ENCODE data around the gene ARAP2. TPM values are rescaled to one million over a fixed set of nuclear protein-coding genes. Genes with fewer than 3 reads are reported as not detected.

The ARAP2 gene
- total and polyA plus RNA-seq, 2 experiments from 2014 or later = 5.9 to 22.7 TPM

DNA sequence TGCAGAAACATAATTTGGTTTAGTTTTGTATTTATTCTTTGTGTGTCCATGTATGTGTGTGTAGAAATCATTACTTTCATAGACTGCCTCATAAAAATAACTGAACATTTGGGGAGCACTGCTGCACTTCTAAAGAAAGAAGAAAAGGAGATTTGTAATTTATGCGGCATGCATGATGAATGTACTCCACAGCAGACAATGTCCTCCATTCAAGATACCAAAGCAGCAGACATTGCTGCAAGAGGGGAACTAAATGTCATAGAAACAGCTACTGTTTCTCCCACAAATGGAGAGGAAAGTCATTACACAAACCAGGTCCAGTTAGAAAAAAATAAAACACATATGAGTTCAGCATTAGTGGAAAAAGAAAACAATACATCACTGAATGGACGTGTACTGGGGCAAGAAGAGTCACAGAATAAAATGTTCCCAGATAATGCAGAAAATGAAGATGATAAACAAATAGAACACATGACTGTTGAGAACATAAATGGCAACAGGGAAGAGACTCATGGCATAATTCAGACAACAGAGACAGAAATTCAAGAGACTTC is 39.7 kb upstream of the ARAP2 start:
- no peak overlapping the region for H3K27ac ChIP-seq
- WGBS (ENCODE audit: low lambda C conversion rate, missing lambda C conversion rate) = 86% methylated on average over 2 of the region's 2 CpGs
- no peaks in the 10 kb centered on the region for H3K79me2 ChIP-seq
- no peaks in the 10 kb centered on the region for H3K4me1 ChIP-seq (ENCODE audit: insufficient read depth)
- no peak for DNase-seq (ENCODE audit: low spot score)
- H2AFZ ChIP-seq = no peak overlapping the region
- no peak overlapping the region for H3K4me3 ChIP-seq
- H3K9me3 ChIP-seq (ENCODE audit: low read depth) = no peaks in the 10 kb centered on the region
- no peaks in the 10 kb centered on the region for H4K20me1 ChIP-seq (ENCODE audit: insufficient read depth, poor library complexity, severe bottlenecking)
- TF ChIP-seq, protein P1, sequence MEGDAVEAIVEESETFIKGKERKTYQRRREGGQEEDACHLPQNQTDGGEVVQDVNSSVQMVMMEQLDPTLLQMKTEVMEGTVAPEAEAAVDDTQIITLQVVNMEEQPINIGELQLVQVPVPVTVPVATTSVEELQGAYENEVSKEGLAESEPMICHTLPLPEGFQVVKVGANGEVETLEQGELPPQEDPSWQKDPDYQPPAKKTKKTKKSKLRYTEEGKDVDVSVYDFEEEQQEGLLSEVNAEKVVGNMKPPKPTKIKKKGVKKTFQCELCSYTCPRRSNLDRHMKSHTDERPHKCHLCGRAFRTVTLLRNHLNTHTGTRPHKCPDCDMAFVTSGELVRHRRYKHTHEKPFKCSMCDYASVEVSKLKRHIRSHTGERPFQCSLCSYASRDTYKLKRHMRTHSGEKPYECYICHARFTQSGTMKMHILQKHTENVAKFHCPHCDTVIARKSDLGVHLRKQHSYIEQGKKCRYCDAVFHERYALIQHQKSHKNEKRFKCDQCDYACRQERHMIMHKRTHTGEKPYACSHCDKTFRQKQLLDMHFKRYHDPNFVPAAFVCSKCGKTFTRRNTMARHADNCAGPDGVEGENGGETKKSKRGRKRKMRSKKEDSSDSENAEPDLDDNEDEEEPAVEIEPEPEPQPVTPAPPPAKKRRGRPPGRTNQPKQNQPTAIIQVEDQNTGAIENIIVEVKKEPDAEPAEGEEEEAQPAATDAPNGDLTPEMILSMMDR (IDR thresholded peaks at IDR 0.05; ENCODE audit: poor library complexity) = no peak
- TF ChIP-seq EZH2 (IDR thresholded peaks at IDR 0.05; ENCODE audit: borderline replicate concordance) (no peak), EZH2phosphoT487 (IDR thresholded peaks at IDR 0.05; ENCODE audit: low read depth, severe bottlenecking, unreplicated experiment) (no peak)
- no peaks in the 10 kb centered on the region for H3K9me2 ChIP-seq (replicated peaks; ENCODE audit: insufficient read depth)
- no peak overlapping the region for H3K4me2 ChIP-seq
- H3K27me3 ChIP-seq = no peaks in the 10 kb centered on the region
- no peaks in the 10 kb centered on the region for H3K36me3 ChIP-seq (replicated peaks; ENCODE audit: insufficient read depth, low read depth)

DNA sequence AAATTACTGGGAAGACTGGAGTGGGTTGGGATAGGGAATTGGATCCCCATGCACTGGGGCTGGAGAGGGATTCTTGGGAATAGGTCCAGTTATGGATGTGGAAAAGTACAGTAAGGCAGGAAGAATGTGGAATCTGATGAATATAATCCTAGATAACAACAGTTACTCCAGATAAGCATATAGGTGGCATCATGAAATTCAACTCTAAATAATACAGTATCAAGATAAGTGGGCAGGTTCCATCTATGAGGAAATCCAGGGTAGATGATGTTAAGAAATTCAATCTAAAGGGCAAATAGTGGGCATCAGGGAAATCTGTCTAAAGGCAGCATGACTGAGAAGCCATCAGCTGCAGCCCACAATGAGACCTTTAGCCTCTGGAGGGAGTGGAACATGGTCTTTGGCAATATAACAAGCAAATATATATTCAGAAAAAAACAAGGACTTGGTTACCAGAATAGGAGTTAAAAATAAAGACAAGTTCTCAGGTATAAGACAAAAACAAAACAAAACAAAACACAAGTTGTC is 38.3 kb upstream of the ARAP2 start:
- H3K79me2 ChIP-seq = no peaks in the 10 kb centered on the region
- no peaks in the 10 kb centered on the region for H3K36me3 ChIP-seq (replicated peaks; ENCODE audit: insufficient read depth, low read depth)
- no peak for DNase-seq (ENCODE audit: low spot score)
- no peaks in the 10 kb centered on the region for H3K9me2 ChIP-seq (replicated peaks; ENCODE audit: insufficient read depth)
- no peak overlapping the region for H2AFZ ChIP-seq
- no peaks in the 10 kb centered on the region for H3K27me3 ChIP-seq
- no peaks in the 10 kb centered on the region for H4K20me1 ChIP-seq (ENCODE audit: insufficient read depth, poor library complexity, severe bottlenecking)
- no peak overlapping the region for H3K27ac ChIP-seq
- no peaks in the 10 kb centered on the region for H3K4me1 ChIP-seq (ENCODE audit: insufficient read depth)
- H3K9me3 ChIP-seq (ENCODE audit: low read depth) = no peaks in the 10 kb centered on the region
- TF ChIP-seq, protein P1 (IDR thresholded peaks at IDR 0.05; ENCODE audit: poor library complexity) = no peak
- TF ChIP-seq EZH2phosphoT487 (IDR thresholded peaks at IDR 0.05; ENCODE audit: low read depth, severe bottlenecking, unreplicated experiment) (no peak), EZH2 (IDR thresholded peaks at IDR 0.05; ENCODE audit: borderline replicate concordance) (no peak)
- H3K4me2 ChIP-seq = no peak overlapping the region
- H3K4me3 ChIP-seq = no peak overlapping the region

DNA sequence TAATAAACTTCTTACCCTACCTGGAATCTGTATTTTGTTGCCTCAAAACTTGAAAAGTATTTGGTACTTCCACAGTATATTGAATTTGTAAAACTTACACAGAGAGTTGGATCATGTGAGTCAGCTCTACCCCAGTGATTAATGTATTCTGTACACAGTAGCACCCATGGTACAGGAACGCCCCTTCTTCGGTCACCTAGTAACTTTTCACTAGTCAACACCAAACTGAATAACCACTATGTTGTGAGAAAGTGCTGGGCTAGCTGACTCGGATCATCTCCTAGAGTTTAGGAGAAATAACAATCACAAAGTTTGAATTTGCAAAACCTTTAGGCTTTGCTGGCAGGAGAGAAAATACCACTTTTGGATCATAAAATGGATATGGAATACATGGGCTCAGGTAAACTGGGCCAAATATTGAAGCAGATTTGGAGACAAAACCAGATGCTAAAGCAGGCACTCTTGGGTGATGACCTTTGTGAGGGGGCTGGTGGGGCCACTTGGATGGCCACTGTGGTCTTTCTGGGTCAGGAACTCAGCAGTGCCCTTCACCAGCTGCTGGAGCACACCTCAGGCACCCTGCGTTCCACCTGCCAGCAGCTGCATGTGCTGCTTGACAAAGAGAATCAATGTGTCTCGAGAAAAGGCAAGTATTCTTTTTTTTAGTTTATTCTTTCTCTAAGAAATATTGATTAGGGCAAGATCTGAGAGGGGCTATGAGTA is 37.2 kb upstream of the ARAP2 start, which contains the start of gene DTHD1:
Gene DTHD1 (plus strand): TSS at position 233 of the 723 bp plus-strand sequence. CDS start 143 bp downstream, at position 376.
- Histone ChIP-seq H3K4me2 (no peak within 1 kb of the TSS), H3K4me3 (no peak within 1 kb of the TSS), H3K27me3 (no peaks in the 10 kb centered on the region), H2AFZ (no peak within 1 kb of the TSS), H3K9me3 (ENCODE audit: low read depth) (no peaks in the 10 kb centered on the region), H4K20me1 (ENCODE audit: insufficient read depth, poor library complexity, severe bottlenecking) (no peaks in the 10 kb centered on the region), H3K79me2 (no peaks in the 10 kb centered on the region), H3K36me3 (replicated peaks; ENCODE audit: insufficient read depth, low read depth) (no peaks in the 10 kb centered on the region), H3K27ac (no peak within 1 kb of the TSS), H3K4me1 (ENCODE audit: insufficient read depth) (no peaks in the 10 kb centered on the region), H3K9me2 (replicated peaks; ENCODE audit: insufficient read depth) (no peaks in the 10 kb centered on the region)
- TF ChIP-seq, protein P1 (IDR thresholded peaks at IDR 0.05; ENCODE audit: poor library complexity) = no peak
- TF ChIP-seq EZH2 (IDR thresholded peaks at IDR 0.05; ENCODE audit: borderline replicate concordance) = no peak
- no peak for TF ChIP-seq EZH2phosphoT487 (IDR thresholded peaks at IDR 0.05; ENCODE audit: low read depth, severe bottlenecking, unreplicated experiment)
- 90% methylated on average over 5 of the region's 5 CpGs for WGBS (ENCODE audit: low lambda C conversion rate, missing lambda C conversion rate)
- no peak for DNase-seq (ENCODE audit: low spot score)
